ENCODE data around the gene WTAP.
"Not testable (repeated sequence)": the region's sequence is repeated elsewhere in the genome, so short reads cannot be mapped to it uniquely, and the experiment has no call there.

Gene WTAP

DNA sequence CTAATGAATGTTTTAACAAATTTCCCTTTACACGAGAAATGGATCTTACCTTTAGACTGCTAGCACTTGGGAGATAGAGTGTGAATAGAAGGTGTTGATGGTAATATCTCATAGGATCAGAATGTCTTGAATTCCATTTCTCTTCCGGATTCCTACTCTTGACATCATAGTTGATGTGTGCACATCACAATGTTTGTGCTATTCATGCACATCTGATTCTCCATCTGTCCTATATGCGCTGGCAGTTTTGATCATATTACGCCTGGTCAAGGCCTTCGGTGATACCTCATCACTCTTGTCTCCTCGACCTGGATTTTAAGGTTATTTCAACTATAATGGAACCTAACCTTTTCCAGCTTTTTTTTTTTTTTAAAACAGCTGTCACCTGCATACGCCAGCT is 17.8 kb downstream of the WTAP start:
- no peak overlapping the region for H3K27ac ChIP-seq (ENCODE audit: insufficient read depth, low read length, poor library complexity, severe bottlenecking)

DNA sequence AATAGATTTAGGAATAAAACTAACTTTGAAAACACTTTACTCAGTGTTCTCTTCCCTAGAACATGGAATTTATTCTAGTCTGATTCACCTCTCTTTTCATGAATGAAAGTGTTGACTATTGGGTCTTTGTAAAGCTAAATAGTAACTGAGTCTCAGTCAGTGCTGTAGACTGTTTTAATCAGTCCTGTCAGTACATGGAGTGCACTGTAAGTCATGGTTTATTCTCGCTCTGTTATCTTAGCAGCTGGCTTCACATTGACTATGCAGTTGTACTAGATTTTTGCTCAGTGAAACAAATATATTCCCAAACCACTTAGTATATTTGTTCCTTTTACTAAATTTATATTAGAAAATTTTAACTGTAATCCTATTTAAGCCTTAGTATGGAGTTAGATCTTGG is 19.5 kb downstream of the WTAP start:
- no peak overlapping the region for H3K27ac ChIP-seq (ENCODE audit: insufficient read depth, low read length, poor library complexity, severe bottlenecking)
- H3K27me3 ChIP-seq (replicated peaks; ENCODE audit: control insufficient read depth, insufficient read depth, low read length, poor library complexity, severe bottlenecking) = no peaks in the 10 kb centered on the region
- H3K4me3 ChIP-seq (ENCODE audit: insufficient read depth, low read depth, low read length, poor library complexity, severe bottlenecking) = no peak overlapping the region
- H3K36me3 ChIP-seq (ENCODE audit: control insufficient read depth, insufficient read depth, low read length) = peaks cover 77% of the 10 kb centered on the region
- no peaks in the 10 kb centered on the region for H3K4me1 ChIP-seq (ENCODE audit: control insufficient read depth, insufficient read depth, low read length, poor library complexity, severe bottlenecking)
- no peaks in the 10 kb centered on the region for H3K9me3 ChIP-seq (ENCODE audit: control insufficient read depth, low read length)
- DNase-seq = no peak

More for the DNA sequence above, 17.8 kb downstream of the WTAP start:
- Histone ChIP-seq H3K27me3 (replicated peaks; ENCODE audit: control insufficient read depth, insufficient read depth, low read length, poor library complexity, severe bottlenecking) (no peaks in the 10 kb centered on the region), H3K4me1 (ENCODE audit: control insufficient read depth, insufficient read depth, low read length, poor library complexity, severe bottlenecking) (no peaks in the 10 kb centered on the region), H3K9me3 (ENCODE audit: control insufficient read depth, low read length) (no peaks in the 10 kb centered on the region), H3K4me3 (ENCODE audit: insufficient read depth, low read depth, low read length, poor library complexity, severe bottlenecking) (no peak overlapping the region), H3K36me3 (ENCODE audit: control insufficient read depth, insufficient read depth, low read length) (peaks cover 79% of the 10 kb centered on the region)
- DNase-seq = no peak

DNA sequence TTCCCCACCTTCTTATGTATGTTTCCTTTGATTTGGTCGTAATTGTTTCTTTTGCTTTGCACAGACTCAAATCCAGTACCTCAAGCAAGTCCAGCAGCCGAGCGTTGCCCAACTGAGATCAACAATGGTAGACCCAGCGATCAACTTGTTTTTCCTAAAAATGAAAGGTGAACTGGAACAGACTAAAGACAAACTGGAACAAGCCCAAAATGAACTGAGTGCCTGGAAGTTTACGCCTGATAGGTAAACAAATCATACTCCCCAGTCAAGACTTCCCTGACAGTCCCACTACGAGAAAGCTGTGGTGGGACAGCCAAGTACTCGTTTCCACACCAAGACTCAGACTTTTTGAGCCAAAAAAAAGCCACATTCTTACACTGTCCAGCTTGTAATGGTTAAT is 20.8 kb downstream of the WTAP start:
- not testable (repeated sequence) for H3K27ac ChIP-seq (ENCODE audit: insufficient read depth, low read length, poor library complexity, severe bottlenecking); H3K4me3 ChIP-seq (ENCODE audit: insufficient read depth, low read depth, low read length, poor library complexity, severe bottlenecking); DNase-seq; H3K4me1 ChIP-seq (ENCODE audit: control insufficient read depth, insufficient read depth, low read length, poor library complexity, severe bottlenecking); H3K27me3 ChIP-seq (replicated peaks; ENCODE audit: control insufficient read depth, insufficient read depth, low read length, poor library complexity, severe bottlenecking); H3K9me3 ChIP-seq (ENCODE audit: control insufficient read depth, low read length)
- peaks cover 75% of the 10 kb centered on the region for H3K36me3 ChIP-seq (ENCODE audit: control insufficient read depth, insufficient read depth, low read length)

DNA sequence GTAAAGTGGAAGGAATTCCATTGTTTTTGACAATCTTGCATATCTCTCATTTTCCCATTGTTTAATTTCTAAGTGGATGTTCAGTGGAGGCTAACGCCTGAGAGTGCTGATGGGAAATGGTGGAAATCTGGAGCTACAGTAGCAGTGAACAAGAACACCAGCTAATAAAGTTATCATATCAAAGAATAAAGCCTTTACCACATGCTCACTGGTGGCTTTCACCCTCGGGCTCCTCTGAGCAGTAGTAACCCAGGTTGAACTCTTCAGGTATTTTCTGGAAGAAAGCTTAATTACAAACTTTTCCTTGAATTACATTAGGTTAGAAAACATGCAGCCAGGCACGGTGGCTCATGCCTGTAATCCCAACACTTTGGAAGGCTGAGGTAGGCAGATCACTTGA is 24.1 kb downstream of the WTAP start:
- H3K9me3 ChIP-seq (ENCODE audit: control insufficient read depth, low read length) = no peaks in the 10 kb centered on the region

DNA sequence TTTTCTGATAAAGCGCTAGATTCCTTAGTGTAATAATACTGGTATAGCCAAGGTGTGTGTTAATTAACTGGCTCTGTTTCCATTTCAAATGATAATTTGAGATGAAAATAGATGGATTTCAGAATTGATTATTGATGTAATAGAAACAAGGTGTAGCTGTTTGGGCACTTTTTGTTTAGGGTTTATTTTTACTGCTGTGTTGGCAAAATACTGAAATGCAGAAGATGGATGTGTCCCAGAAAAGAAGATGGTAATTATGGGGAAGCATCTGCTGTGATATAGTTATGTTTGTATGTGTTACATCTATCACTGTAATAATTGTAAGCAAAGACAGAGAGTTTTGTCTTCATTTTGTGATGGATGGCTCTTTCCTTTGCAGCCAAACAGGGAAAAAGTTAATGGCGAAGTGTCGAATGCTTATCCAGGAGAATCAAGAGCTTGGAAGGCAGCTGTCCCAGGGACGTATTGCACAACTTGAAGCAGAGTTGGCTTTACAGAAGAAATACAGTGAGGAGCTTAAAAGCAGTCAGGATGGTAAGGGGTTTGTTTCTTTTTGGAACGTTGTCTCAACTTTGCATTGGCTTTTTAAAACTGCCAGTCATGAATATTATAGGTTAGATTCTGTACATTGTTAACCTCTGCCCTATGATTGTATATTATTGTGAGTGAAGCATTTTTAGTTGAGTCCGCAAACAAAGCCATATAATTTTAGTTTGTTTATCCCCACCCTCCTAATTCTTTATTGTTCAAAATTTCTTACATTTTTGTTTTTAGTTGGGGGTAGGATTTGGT is 26.0 kb downstream of the WTAP start:
- Histone ChIP-seq H3K4me3 (ENCODE audit: insufficient read depth, low read depth, low read length, poor library complexity, severe bottlenecking) (no peak overlapping the region), H3K27me3 (replicated peaks; ENCODE audit: control insufficient read depth, insufficient read depth, low read length, poor library complexity, severe bottlenecking) (no peaks in the 10 kb centered on the region), H3K4me1 (ENCODE audit: control insufficient read depth, insufficient read depth, low read length, poor library complexity, severe bottlenecking) (no peaks in the 10 kb centered on the region), H3K27ac (ENCODE audit: insufficient read depth, low read length, poor library complexity, severe bottlenecking) (no peak overlapping the region), H3K36me3 (ENCODE audit: control insufficient read depth, insufficient read depth, low read length) (peaks cover 59% of the 10 kb centered on the region), H3K9me3 (ENCODE audit: control insufficient read depth, low read length) (no peaks in the 10 kb centered on the region)
- no peak for DNase-seq

More for the DNA sequence above, 24.1 kb downstream of the WTAP start:
- H3K4me1 ChIP-seq (ENCODE audit: control insufficient read depth, insufficient read depth, low read length, poor library complexity, severe bottlenecking) = no peaks in the 10 kb centered on the region
- DNase-seq = no peak
- peaks cover 69% of the 10 kb centered on the region for H3K36me3 ChIP-seq (ENCODE audit: control insufficient read depth, insufficient read depth, low read length)
- H3K27me3 ChIP-seq (replicated peaks; ENCODE audit: control insufficient read depth, insufficient read depth, low read length, poor library complexity, severe bottlenecking) = no peaks in the 10 kb centered on the region
- no peak overlapping the region for H3K27ac ChIP-seq (ENCODE audit: insufficient read depth, low read length, poor library complexity, severe bottlenecking)
- H3K4me3 ChIP-seq (ENCODE audit: insufficient read depth, low read depth, low read length, poor library complexity, severe bottlenecking) = no peak overlapping the region

DNA sequence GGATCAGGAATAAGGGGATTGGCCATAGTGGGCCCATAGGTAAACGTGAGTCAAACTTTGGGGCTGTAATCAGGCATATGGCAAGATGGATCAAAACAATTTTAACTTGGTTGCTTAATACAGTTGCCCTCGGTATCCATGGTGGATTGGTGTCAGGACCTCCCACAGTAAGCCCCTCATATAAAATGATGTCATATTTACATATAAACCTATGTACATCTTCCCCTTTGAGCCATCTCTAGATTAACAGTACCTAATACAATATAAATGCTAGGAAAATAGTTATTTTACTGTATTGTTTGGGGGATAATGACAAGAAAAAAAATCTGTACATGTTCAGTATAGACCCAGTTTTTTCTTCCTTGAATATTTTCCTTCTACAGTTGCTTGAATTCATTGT is 27.1 kb downstream of the WTAP start:
- no peak for DNase-seq
- H3K27me3 ChIP-seq (replicated peaks; ENCODE audit: control insufficient read depth, insufficient read depth, low read length, poor library complexity, severe bottlenecking) = no peaks in the 10 kb centered on the region
- H3K9me3 ChIP-seq (ENCODE audit: control insufficient read depth, low read length) = no peaks in the 10 kb centered on the region
- H3K4me3 ChIP-seq (ENCODE audit: insufficient read depth, low read depth, low read length, poor library complexity, severe bottlenecking) = no peak overlapping the region
- H3K4me1 ChIP-seq (ENCODE audit: control insufficient read depth, insufficient read depth, low read length, poor library complexity, severe bottlenecking) = no peaks in the 10 kb centered on the region
- no peak overlapping the region for H3K27ac ChIP-seq (ENCODE audit: insufficient read depth, low read length, poor library complexity, severe bottlenecking)
- H3K36me3 ChIP-seq (ENCODE audit: control insufficient read depth, insufficient read depth, low read length) = peaks cover 52% of the 10 kb centered on the region

DNA sequence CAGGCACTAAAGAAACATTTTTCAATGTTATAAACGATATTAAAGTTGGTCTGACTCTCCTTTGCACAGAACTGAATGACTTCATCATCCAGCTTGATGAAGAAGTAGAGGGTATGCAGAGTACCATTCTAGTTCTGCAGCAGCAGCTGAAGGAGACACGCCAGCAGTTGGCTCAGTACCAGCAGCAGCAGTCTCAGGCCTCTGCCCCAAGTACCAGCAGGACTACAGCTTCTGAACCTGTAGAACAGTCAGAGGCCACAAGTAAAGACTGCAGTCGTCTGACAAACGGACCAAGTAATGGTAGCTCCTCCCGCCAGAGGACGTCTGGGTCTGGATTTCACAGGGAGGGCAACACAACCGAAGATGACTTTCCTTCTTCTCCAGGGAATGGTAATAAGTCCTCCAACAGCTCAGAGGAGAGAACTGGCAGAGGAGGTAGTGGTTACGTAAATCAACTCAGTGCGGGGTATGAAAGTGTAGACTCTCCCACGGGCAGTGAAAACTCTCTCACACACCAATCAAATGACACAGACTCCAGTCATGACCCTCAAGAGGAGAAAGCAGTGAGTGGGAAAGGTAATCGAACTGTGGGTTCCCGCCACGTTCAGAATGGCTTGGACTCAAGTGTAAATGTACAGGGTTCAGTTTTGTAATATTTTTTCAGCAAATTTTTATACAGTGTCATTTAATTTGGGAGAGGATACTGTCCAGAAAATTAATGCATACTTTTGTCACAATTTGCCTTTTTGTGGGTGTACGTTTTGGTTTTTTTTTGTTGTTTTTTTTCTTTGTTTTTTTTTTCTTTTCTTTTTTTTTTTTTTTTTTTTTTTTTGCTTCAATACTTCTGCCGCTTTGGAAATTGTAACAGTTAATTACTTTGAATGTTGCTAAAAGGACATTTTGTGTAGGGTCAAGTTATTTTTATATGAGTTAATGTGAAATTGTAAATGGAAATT is 27.9 kb downstream of the WTAP start:
- no peak overlapping the region for H3K4me3 ChIP-seq (ENCODE audit: insufficient read depth, low read depth, low read length, poor library complexity, severe bottlenecking)
- peaks cover 46% of the 10 kb centered on the region for H3K36me3 ChIP-seq (ENCODE audit: control insufficient read depth, insufficient read depth, low read length)
- H3K27ac ChIP-seq (ENCODE audit: insufficient read depth, low read length, poor library complexity, severe bottlenecking) = no peak overlapping the region

DNA sequence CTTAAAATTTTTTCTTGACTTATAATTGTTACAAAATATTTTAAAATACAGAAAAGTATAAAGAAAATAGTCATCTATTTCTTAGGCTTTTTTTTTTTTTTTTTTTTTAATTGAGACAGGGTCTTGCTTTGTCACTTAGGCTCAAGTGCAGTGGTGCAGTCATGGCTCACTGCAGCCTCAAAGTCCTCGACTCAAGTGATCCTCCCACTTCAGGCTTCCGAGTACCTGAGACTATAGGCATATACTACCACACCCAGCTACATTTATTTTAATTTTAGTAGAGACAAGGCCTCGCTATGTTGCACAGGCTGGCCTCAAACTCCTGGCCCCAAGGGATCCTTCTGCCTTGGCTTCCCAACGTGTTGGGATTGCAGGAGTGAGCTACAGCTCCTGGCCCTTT is 29.2 kb downstream of the WTAP start:
- peaks cover 6% of the 10 kb centered on the region for H3K4me1 ChIP-seq (ENCODE audit: control insufficient read depth, insufficient read depth, low read length, poor library complexity, severe bottlenecking)
- no peaks in the 10 kb centered on the region for H3K27me3 ChIP-seq (replicated peaks; ENCODE audit: control insufficient read depth, insufficient read depth, low read length, poor library complexity, severe bottlenecking)
- no peak for DNase-seq
- H3K9me3 ChIP-seq (ENCODE audit: control insufficient read depth, low read length) = no peaks in the 10 kb centered on the region
- peaks cover 42% of the 10 kb centered on the region for H3K36me3 ChIP-seq (ENCODE audit: control insufficient read depth, insufficient read depth, low read length)
- H3K27ac ChIP-seq (ENCODE audit: insufficient read depth, low read length, poor library complexity, severe bottlenecking) = no peak overlapping the region
- no peak overlapping the region for H3K4me3 ChIP-seq (ENCODE audit: insufficient read depth, low read depth, low read length, poor library complexity, severe bottlenecking)

More for the DNA sequence above, 27.9 kb downstream of the WTAP start:
- H3K9me3 ChIP-seq (ENCODE audit: control insufficient read depth, low read length) = no peaks in the 10 kb centered on the region
- H3K27me3 ChIP-seq (replicated peaks; ENCODE audit: control insufficient read depth, insufficient read depth, low read length, poor library complexity, severe bottlenecking) = no peaks in the 10 kb centered on the region
- DNase-seq = no peak
- H3K4me1 ChIP-seq (ENCODE audit: control insufficient read depth, insufficient read depth, low read length, poor library complexity, severe bottlenecking) = no peaks in the 10 kb centered on the region

DNA sequence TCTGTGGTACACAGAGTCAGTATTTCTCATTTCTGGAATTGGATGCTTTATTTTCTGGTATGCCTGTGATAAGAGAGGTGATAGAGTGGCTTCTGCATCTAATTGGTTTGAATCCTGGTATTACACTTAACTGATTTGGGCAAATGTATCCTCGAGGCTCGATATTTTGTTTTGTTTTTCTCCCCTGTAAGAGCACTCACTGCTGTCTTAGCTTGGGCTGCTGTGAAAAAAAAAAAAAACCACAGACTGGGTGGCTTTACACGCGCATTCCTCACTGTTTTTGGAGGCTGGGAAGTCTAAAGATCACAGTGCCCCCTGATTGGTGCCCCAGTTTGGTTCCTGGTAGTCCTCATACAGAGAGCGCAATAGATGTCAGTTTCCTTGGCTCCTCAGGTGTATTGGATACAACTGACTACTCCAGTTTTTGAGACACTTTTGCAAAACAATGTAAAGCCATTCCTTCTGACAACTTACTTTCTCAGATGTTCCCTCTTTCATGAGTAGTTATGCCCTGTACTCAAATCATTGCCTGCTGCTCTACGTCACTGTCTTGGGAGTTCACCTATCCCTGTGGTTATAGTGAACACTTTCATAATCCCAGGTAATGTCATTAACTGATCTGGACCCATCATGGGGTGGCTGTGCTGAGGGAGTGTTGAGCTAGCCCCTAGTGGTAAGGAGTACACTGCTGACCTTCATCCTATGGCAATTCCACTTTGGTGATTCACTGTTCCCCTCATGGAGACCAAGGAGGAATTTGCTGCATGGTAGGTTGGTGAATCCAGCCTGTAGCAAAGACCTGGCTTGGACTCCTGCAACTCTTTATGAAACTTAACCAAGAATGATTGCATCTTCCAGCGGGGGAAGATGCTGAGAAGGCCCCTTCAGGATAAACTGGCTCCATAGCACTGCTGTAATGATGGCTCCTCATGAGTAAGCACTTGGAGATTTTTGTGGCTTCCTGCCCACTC is 31.0 kb downstream of the WTAP start:
- peaks cover 26% of the 10 kb centered on the region for H3K36me3 ChIP-seq (ENCODE audit: control insufficient read depth, insufficient read depth, low read length)
- H3K27ac ChIP-seq (ENCODE audit: insufficient read depth, low read length, poor library complexity, severe bottlenecking) = no peak overlapping the region
- H3K9me3 ChIP-seq (ENCODE audit: control insufficient read depth, low read length) = no peaks in the 10 kb centered on the region
- no peaks in the 10 kb centered on the region for H3K27me3 ChIP-seq (replicated peaks; ENCODE audit: control insufficient read depth, insufficient read depth, low read length, poor library complexity, severe bottlenecking)
- DNase-seq = no peak
- no peak overlapping the region for H3K4me3 ChIP-seq (ENCODE audit: insufficient read depth, low read depth, low read length, poor library complexity, severe bottlenecking)
- H3K4me1 ChIP-seq (ENCODE audit: control insufficient read depth, insufficient read depth, low read length, poor library complexity, severe bottlenecking) = peaks cover 6% of the 10 kb centered on the region
